Measurements from ENCODE around the gene ILRUN.

DNA sequence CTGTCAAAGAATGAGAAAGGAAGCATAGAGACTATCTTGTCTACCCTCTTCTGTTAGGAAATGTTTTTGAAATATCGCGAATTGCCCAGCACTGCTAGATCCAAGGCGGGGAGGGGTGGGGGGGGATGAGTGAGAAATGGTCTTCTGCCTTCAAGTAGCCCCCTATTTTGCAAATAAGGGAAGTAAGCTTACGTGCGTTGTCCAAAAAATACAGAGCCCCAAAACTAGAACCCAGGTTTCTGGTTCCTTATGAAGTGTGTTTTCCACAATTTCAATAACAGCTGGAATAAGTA, 923 bp upstream of the ILRUN start:
- TF ChIP-seq, protein P1, sequence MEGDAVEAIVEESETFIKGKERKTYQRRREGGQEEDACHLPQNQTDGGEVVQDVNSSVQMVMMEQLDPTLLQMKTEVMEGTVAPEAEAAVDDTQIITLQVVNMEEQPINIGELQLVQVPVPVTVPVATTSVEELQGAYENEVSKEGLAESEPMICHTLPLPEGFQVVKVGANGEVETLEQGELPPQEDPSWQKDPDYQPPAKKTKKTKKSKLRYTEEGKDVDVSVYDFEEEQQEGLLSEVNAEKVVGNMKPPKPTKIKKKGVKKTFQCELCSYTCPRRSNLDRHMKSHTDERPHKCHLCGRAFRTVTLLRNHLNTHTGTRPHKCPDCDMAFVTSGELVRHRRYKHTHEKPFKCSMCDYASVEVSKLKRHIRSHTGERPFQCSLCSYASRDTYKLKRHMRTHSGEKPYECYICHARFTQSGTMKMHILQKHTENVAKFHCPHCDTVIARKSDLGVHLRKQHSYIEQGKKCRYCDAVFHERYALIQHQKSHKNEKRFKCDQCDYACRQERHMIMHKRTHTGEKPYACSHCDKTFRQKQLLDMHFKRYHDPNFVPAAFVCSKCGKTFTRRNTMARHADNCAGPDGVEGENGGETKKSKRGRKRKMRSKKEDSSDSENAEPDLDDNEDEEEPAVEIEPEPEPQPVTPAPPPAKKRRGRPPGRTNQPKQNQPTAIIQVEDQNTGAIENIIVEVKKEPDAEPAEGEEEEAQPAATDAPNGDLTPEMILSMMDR (conservative IDR thresholded peaks at IDR 0.05), result no peak
- no peak for TF ChIP-seq EZH2 (IDR thresholded peaks at IDR 0.05; ENCODE audit: low read depth)
